GM21360 (cell line): Measurements from ENCODE around the gene PCSK5.

Source experiments
- ATAC-seq: cut with Tn5 transposase; IDR thresholded peaks from one replicate; pipeline ENCODE4 v1.9.1; 2021; ENCODE audit warnings: mild to moderate bottlenecking, moderate library complexity; ENCODE audit not compliant: unreplicated experiment

Gene PCSK5

GRCh38 chr9:76221423-76221822, 330.9 kb downstream of the PCSK5 start:
- no peak for ATAC-seq

GRCh38 chr9:76223749-76224340, 333.4 kb downstream of the PCSK5 start:
- ATAC-seq: no peak

GRCh38 chr9:76227156-76227555, 336.7 kb downstream of the PCSK5 start:
- no peak for ATAC-seq

GRCh38 chr9:76231001-76231400, 340.5 kb downstream of the PCSK5 start:
- no peak for ATAC-seq

GRCh38 chr9:76232861-76233489, 342.5 kb downstream of the PCSK5 start:
- no peak for ATAC-seq

GRCh38 chr9:76240578-76240977, 350.1 kb downstream of the PCSK5 start:
- ATAC-seq: no peak

GRCh38 chr9:76245518-76245917, 355.0 kb downstream of the PCSK5 start:
- no peak for ATAC-seq

- no peak for ATAC-seq
Observed at GRCh38 chr9:76246680-76247079, 356.2 kb downstream of the PCSK5 start.

- no peak for ATAC-seq
Observed at GRCh38 chr9:76247426-76247825, 357.0 kb downstream of the PCSK5 start.

GRCh38 chr9:76249309-76249708, 358.8 kb downstream of the PCSK5 start:
- ATAC-seq: no peak

GRCh38 chr9:76255781-76256455, 365.4 kb downstream of the PCSK5 start:
- no peak for ATAC-seq

- no peak for ATAC-seq
Observed at GRCh38 chr9:76257311-76257710, 366.8 kb downstream of the PCSK5 start.

- ATAC-seq: no peak
Observed at GRCh38 chr9:76266649-76267283, 376.3 kb downstream of the PCSK5 start.

GRCh38 chr9:76267284-76267652, 376.8 kb downstream of the PCSK5 start:
- ATAC-seq: no peak

GRCh38 chr9:76269789-76270188, 379.3 kb downstream of the PCSK5 start:
- ATAC-seq: no peak

GRCh38 chr9:76271755-76272154, 381.3 kb downstream of the PCSK5 start:
- ATAC-seq: no peak

- ATAC-seq: no peak
Observed at GRCh38 chr9:76289042-76289441, 398.6 kb downstream of the PCSK5 start.

- no peak for ATAC-seq
Observed at GRCh38 chr9:76289703-76290102, 399.2 kb downstream of the PCSK5 start.

- no peak for ATAC-seq
Observed at GRCh38 chr9:76290555-76290954, 400.1 kb downstream of the PCSK5 start.

GRCh38 chr9:76292246-76292645, 401.8 kb downstream of the PCSK5 start:
- ATAC-seq: no peak

GRCh38 chr9:76292658-76293057, 402.2 kb downstream of the PCSK5 start:
- no peak for ATAC-seq

GRCh38 chr9:76294301-76294700, 403.8 kb downstream of the PCSK5 start:
- ATAC-seq: no peak
